ENCODE results near the gene EPHA4.

DNA sequence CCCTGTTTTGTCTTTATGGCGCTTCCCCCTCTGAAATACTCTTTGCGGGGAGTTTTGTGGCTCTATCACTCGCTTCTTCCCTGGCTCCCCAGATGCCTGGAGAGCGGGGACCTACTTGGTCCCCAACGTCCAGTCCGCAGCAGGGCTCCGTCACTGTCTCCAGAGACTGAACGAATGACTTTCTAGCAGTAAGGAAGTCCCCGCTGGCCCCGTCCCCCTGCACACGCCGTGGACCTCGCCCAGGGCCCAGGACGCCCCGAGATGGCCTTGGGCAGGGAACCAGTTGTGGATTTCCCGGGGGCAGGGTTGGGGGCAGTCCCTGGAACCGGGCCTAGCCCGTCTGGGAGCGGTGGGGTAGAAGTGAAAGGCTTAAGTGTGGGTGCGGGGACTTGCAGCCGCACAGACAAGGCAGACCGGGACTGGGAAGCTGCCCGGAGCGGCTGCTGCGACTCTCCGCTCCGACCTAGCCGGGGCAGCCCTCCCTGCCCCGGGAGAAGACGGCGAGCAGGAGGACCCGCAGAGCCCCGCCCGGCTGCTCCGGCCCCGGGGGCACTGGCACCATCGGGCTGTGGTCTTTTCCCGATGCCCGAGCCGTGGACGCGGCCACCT is 821 bp upstream of the EPHA4 start:
- TF ChIP-seq EZH2phosphoT487 (IDR thresholded peaks at IDR 0.05; ENCODE audit: borderline replicate concordance, low read depth, low read length) (no peak), CTCF (conservative IDR thresholded peaks at IDR 0.05; ENCODE audit: low read length) (no peak)
